Right lobe of liver (tissue), 4 donors: Measurements from ENCODE around the gene MAP3K4.

Experiments
- POLR2A ChIP-seq: fragments of 450-650 bp; IDR thresholded peaks from one replicate; pipeline ENCODE4 v1.6.1; 2017; ENCODE audit warnings: antibody characterized with exemption, mild to moderate bottlenecking
- TF ChIP-seq, protein P1 (sequence below), 4 donors: fragments of 200-600 bp in 3 of 4; fragments of 450-650 bp in 1 of 4; IDR thresholded peaks; one replicate each; pipeline versions ENCODE4 v1.5.1 to v1.8.0; 2016 to 2022; ENCODE audit warnings: antibody characterized with exemption in 4 of 4, mild to moderate bottlenecking in 2 of 4
- donor health status: DM: no; HTN: no; CAD: no.
- donor health status: DM: no; HTN: no; CAD: no.
- donor health status: DM: no; HTN: yes; CAD: no.

DNA sequence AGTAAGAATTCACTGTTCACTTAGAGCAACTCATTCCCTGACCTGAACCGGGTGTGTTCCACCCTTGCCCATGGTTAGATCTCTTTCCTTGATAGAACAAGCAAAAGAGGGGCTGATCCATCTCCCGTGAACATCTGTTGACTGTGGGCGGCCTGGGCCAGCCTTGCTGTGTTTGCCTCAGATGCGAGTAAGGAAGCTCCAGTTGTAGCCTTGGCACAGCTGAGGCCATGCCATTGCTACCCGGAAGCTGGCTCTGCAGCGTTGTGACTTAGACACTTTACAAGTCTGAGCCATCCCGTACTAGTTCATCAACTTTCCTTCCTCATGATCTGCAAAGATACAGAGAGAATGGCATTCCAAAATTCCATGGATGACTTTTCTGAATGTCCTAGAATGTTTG, 139.0 kb downstream of the MAP3K4 start:
- TF ChIP-seq, protein P1, sequence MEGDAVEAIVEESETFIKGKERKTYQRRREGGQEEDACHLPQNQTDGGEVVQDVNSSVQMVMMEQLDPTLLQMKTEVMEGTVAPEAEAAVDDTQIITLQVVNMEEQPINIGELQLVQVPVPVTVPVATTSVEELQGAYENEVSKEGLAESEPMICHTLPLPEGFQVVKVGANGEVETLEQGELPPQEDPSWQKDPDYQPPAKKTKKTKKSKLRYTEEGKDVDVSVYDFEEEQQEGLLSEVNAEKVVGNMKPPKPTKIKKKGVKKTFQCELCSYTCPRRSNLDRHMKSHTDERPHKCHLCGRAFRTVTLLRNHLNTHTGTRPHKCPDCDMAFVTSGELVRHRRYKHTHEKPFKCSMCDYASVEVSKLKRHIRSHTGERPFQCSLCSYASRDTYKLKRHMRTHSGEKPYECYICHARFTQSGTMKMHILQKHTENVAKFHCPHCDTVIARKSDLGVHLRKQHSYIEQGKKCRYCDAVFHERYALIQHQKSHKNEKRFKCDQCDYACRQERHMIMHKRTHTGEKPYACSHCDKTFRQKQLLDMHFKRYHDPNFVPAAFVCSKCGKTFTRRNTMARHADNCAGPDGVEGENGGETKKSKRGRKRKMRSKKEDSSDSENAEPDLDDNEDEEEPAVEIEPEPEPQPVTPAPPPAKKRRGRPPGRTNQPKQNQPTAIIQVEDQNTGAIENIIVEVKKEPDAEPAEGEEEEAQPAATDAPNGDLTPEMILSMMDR (IDR thresholded peaks at IDR 0.05) = no peak
- no peak for TF ChIP-seq POLR2A
